ENCODE data around the gene SLC20A1.

SLC20A1 gene

DNA sequence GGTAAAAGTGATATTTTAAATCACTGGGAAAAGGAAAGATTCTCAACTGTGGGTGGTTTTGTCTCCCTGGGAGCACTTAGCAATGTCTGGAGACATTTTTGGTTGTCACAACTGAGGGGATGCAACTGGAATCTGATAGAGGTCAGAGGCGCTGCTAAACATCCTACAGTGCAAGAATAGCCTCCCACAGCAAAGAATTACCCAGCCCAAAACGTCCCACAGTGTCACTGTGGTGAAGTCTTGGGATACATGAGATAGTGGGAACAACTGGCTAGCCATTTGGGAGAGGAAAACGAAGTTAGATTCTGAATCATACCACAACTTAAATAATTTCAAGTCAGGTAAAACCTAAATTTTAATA is 38.7 kb downstream of the SLC20A1 start:
- TF ChIP-seq EP300 (IDR thresholded peaks at IDR 0.05; ENCODE audit: borderline replicate concordance) (no peak), RAD21 (IDR thresholded peaks at IDR 0.05; ENCODE audit: low read depth) (no peak), TCF12 (IDR thresholded peaks at IDR 0.05; ENCODE audit: low read depth) (no peak), CREB1 (IDR thresholded peaks at IDR 0.05; ENCODE audit: low read depth) (no peak), TEAD4 (IDR thresholded peaks at IDR 0.05) (no peak), NFIC (IDR thresholded peaks at IDR 0.05) (no peak), YY1 (IDR thresholded peaks at IDR 0.05; ENCODE audit: low read depth) (no peak), ZBTB7A (IDR thresholded peaks at IDR 0.05; ENCODE audit: low read depth) (no peak), CEBPB (IDR thresholded peaks at IDR 0.05) (no peak), EGR1 (IDR thresholded peaks at IDR 0.05) (no peak), FOXM1 (IDR thresholded peaks at IDR 0.05; ENCODE audit: borderline replicate concordance, low read depth) (no peak), TAF1 (IDR thresholded peaks at IDR 0.05; ENCODE audit: low read depth) (no peak)
- TF ChIP-seq, protein P1, sequence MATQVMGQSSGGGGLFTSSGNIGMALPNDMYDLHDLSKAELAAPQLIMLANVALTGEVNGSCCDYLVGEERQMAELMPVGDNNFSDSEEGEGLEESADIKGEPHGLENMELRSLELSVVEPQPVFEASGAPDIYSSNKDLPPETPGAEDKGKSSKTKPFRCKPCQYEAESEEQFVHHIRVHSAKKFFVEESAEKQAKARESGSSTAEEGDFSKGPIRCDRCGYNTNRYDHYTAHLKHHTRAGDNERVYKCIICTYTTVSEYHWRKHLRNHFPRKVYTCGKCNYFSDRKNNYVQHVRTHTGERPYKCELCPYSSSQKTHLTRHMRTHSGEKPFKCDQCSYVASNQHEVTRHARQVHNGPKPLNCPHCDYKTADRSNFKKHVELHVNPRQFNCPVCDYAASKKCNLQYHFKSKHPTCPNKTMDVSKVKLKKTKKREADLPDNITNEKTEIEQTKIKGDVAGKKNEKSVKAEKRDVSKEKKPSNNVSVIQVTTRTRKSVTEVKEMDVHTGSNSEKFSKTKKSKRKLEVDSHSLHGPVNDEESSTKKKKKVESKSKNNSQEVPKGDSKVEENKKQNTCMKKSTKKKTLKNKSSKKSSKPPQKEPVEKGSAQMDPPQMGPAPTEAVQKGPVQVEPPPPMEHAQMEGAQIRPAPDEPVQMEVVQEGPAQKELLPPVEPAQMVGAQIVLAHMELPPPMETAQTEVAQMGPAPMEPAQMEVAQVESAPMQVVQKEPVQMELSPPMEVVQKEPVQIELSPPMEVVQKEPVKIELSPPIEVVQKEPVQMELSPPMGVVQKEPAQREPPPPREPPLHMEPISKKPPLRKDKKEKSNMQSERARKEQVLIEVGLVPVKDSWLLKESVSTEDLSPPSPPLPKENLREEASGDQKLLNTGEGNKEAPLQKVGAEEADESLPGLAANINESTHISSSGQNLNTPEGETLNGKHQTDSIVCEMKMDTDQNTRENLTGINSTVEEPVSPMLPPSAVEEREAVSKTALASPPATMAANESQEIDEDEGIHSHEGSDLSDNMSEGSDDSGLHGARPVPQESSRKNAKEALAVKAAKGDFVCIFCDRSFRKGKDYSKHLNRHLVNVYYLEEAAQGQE (IDR thresholded peaks at IDR 0.05; ENCODE audit: low read depth) = no peak
- TF ChIP-seq, protein P2, sequence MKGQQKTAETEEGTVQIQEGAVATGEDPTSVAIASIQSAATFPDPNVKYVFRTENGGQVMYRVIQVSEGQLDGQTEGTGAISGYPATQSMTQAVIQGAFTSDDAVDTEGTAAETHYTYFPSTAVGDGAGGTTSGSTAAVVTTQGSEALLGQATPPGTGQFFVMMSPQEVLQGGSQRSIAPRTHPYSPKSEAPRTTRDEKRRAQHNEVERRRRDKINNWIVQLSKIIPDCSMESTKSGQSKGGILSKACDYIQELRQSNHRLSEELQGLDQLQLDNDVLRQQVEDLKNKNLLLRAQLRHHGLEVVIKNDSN (IDR thresholded peaks at IDR 0.05) = no peak
- TF ChIP-seq, protein P3, sequence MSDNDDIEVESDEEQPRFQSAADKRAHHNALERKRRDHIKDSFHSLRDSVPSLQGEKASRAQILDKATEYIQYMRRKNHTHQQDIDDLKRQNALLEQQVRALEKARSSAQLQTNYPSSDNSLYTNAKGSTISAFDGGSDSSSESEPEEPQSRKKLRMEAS (IDR thresholded peaks at IDR 0.05) = no peak

DNA sequence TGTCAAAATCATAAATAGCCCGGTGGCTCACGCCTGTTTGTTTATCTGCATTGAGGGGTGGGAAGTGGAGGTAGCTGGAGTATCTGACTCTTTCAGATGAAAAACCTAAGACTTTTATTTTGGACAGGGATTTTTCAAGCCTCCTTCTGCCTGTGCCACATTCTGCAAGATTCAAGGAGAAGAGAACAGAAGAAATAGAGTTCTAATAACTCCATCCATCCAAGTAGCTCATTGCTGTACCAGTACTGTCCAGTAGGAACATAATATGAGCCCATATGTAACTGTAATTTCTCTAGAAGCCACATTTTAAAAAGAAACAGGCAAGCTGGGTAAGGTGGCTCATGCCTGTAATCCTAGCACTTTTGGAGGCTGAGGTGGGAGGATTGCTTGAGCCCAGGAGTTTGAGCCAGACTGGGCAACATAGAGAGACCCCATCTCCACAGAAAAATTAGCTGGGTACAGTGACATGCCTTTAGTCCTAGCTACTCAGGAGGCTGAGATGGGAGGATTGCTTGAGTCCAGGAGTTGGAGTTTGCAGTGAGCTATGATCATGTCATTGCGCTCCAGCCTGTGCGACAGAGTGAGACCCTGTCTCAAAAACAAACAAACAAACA is 39.6 kb downstream of the SLC20A1 start:
- TF ChIP-seq CREB1 (IDR thresholded peaks at IDR 0.05; ENCODE audit: low read depth) (no peak), TEAD4 (IDR thresholded peaks at IDR 0.05) (no peak), RAD21 (IDR thresholded peaks at IDR 0.05; ENCODE audit: low read depth) (no peak), TAF1 (IDR thresholded peaks at IDR 0.05; ENCODE audit: low read depth) (no peak), EGR1 (IDR thresholded peaks at IDR 0.05) (no peak), EP300 (IDR thresholded peaks at IDR 0.05; ENCODE audit: borderline replicate concordance) (no peak)
- TF ChIP-seq, protein P3 (IDR thresholded peaks at IDR 0.05) = no peak

DNA sequence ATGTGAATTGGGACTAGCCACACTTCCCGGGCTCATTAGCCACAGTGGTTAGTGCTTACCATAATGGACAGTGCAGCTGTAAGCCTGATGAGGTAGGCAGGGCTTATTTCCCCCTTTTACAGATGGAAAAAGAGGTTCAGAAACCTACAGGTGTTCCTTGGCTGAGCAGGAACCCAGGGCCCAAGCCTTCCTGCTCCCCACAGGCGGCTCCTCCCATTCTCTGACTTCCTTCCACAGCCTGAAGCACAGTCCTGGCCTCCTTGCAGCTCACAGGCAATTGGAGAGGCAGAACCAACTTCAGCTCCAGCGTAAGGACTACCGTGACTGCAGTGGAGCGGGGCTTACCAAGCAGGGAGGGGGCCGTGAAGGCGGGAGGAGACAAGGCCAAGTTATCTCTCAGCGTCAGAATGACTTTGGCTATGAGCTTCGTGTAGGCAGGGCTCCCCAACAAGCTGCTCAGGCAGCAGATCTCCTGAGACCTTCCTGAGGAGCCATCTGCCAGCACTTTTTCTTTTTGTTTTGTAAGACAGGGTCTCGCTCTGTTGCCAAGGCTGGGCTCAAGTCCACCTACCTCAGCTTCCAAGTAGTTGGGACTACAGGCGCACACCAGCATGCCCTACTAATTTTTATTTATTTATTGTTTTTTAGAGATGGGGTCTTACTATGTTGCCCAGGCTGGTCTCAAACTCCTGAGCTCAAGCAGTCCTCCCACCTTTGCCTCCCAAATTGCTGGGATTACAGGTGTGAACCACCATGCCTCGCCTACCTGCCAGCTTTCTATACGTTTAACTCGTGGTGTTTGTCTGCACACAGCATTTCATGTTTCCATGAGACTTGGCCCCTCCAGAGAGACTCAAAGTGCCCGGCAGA is 40.8 kb downstream of the SLC20A1 start:
- no peak for TF ChIP-seq EP300 (IDR thresholded peaks at IDR 0.05; ENCODE audit: borderline replicate concordance)

DNA sequence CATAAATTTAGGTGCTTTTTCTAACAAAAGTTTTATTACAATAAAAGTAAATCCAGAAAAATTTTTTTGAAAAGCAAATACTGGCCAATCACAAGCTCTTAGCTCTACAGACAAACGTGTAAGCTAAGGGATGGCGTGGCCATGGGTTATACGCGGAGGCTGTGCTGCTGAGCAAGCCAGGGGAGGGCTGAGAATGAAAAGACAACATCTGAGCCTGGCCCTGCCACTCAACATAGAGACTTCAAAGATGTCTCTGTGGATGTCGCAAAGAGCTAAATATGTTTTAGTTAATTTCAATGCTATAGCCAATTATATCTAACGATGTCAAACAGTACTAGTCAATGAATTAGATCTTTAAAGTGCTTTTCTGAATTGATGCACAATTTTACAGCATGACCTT is 41.8 kb downstream of the SLC20A1 start:
- TF ChIP-seq, protein P2 (IDR thresholded peaks at IDR 0.05) = no peak
- TF ChIP-seq CEBPB (IDR thresholded peaks at IDR 0.05) (no peak), YY1 (IDR thresholded peaks at IDR 0.05; ENCODE audit: low read depth) (no peak), RAD21 (IDR thresholded peaks at IDR 0.05; ENCODE audit: low read depth) (no peak)
- TF ChIP-seq, protein P1 (IDR thresholded peaks at IDR 0.05; ENCODE audit: low read depth) = no peak

DNA sequence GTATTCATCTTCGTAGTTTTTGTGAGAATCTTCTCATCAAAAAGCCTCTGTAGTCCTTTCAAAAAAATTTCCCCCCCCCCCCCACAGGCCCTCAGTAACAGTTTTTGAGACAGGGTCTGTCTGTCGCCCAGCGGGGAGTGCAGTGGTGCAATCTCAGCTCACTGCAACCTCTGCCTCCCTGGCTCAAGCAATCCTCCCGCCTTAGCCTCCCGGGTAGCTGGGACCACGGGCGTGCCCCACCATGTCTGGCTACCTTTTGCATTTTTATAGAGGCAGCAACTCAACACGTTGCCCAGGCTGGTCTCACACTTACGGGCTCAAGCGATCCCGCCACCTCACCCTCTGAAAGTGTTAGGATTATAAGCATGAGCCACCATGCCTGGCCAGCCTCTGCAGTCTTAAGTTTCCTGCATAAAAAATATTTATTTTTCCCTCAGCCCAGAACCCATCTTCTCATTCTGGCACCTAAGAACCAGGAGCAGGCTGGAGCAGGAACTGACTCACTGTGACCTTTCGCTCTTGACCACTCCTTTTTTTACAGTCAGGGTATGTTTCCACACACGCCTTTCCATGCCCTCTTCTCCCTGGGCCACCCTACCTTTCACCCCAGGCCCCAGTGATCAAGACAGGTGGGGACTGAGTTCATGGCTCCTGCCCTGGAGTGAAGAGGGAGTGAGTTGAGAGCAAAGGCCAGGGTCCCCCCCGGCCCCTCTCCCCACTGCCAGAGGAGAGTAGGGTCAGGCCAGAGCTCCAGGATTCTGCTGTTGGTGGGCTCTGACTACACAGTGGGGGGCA is 42.5 kb downstream of the SLC20A1 start:
- TF ChIP-seq EP300 (IDR thresholded peaks at IDR 0.05; ENCODE audit: borderline replicate concordance) (no peak), CEBPB (IDR thresholded peaks at IDR 0.05) (no peak), TCF12 (IDR thresholded peaks at IDR 0.05; ENCODE audit: low read depth) (no peak), NFIC (IDR thresholded peaks at IDR 0.05) (no peak), TEAD4 (IDR thresholded peaks at IDR 0.05) (no peak), YY1 (IDR thresholded peaks at IDR 0.05; ENCODE audit: low read depth) (no peak), CREB1 (IDR thresholded peaks at IDR 0.05; ENCODE audit: low read depth) (no peak), EGR1 (IDR thresholded peaks at IDR 0.05) (no peak)
- TF ChIP-seq, protein P2 (IDR thresholded peaks at IDR 0.05) = no peak
- TF ChIP-seq, protein P3 (IDR thresholded peaks at IDR 0.05) = no peak
- TF ChIP-seq, protein P1 (IDR thresholded peaks at IDR 0.05; ENCODE audit: low read depth) = no peak

All from Ishikawa (cell line).